Measurements from ENCODE around the gene OMP. TPM values are rescaled to one million over a fixed set of nuclear protein-coding genes. Genes with fewer than 3 reads are reported as not detected.

Gene OMP
- total and polyA plus RNA-seq, 2 donors (not counting 1 experiment from before 2014, with no cell fraction given), result not detected

GRCh38 chr11:77093987-77094840, 8.4 kb upstream of the OMP start:
- Histone ChIP-seq H3K79me2 (ENCODE audit: control insufficient read depth, insufficient read depth, low read length) (no peaks in the 10 kb centered on the region), H3K9me3 (ENCODE audit: control extremely low read depth in 1 of 3, control insufficient read depth in 2 of 3, insufficient read depth in 1 of 3, low read length in 2 of 3) (no peaks in the 10 kb centered on the region), H4K20me1 (ENCODE audit: control insufficient read depth, insufficient read depth, low read length, poor library complexity, severe bottlenecking) (no peaks in the 10 kb centered on the region), H3K9ac (ENCODE audit: low read length) (no peak overlapping the region), H3K27ac (ENCODE audit: low read length in 2 of 2) (no peak overlapping the region), H3K4me2 (replicated peaks; ENCODE audit: low read depth, low read length, poor library complexity, severe bottlenecking) (no peak overlapping the region), H2AFZ (ENCODE audit: insufficient read depth, low read depth, low read length, poor library complexity, severe bottlenecking) (no peak overlapping the region), H3K4me1 (ENCODE audit: control insufficient read depth in 2 of 2, insufficient read depth in 2 of 2, low read length in 2 of 2) (no peaks in the 10 kb centered on the region), H3K27me3 (replicated peaks in 1 of 4; ENCODE audit: control extremely low read depth in 1 of 4, control insufficient read depth in 3 of 4, insufficient read depth in 4 of 4, low read length in 3 of 4) (no peaks in the 10 kb centered on the region), H3K36me3 (replicated peaks in 1 of 2; ENCODE audit: control extremely low read depth in 1 of 2, control insufficient read depth in 1 of 2, extremely low read depth in 1 of 2, insufficient read depth in 2 of 2, low read length in 1 of 2) (no peaks in the 10 kb centered on the region), H3K4me3 (ENCODE audit: control extremely low read depth in 1 of 5, extremely low read depth in 1 of 5, insufficient read depth in 1 of 5, low read depth in 2 of 5, low read length in 4 of 5) (no peak overlapping the region)
- TF ChIP-seq CTCF (IDR thresholded peaks at IDR 0.05) (no peak), EZH2 (IDR thresholded peaks at IDR 0.05; ENCODE audit: borderline replicate concordance, insufficient read depth, low read depth, low read length, poor library complexity, severe bottlenecking) (no peak)
- 88% methylated on average over 3 of the region's 6 CpGs for WGBS (ENCODE audit: insufficient coverage)
- Mint-ChIP-seq H3K27me3 (no peaks in the 10 kb centered on the region), H3K9me3 (ENCODE audit: insufficient read depth) (no peaks in the 10 kb centered on the region), H3K4me3 (no peak overlapping the region), H3K4me1 (no peaks in the 10 kb centered on the region), H3K27ac (no peak overlapping the region)
- POLR2A ChIA-PET, result no interaction called here
- intact Hi-C loops (cut with micrococcal nuclease), result no loop called here
- CTCF ChIA-PET, result interaction anchor here (1.1 to 1.2 kb wide), 3 partner anchors 28 to 174 kb away, joined by 3 to 6 read pairs (median 3); partner anchors contain the start of gene CAPN5
- no peak for ATAC-seq (ENCODE audit: low read depth)
- no peak for DNase-seq

- Histone ChIP-seq H3K9ac (ENCODE audit: low read length) (no peak overlapping the region), H3K4me3 (ENCODE audit: control extremely low read depth in 1 of 5, extremely low read depth in 1 of 5, insufficient read depth in 1 of 5, low read depth in 2 of 5, low read length in 4 of 5) (no peak overlapping the region), H3K79me2 (ENCODE audit: control insufficient read depth, insufficient read depth, low read length) (no peaks in the 10 kb centered on the region), H2AFZ (ENCODE audit: insufficient read depth, low read depth, low read length, poor library complexity, severe bottlenecking) (no peak overlapping the region), H4K20me1 (ENCODE audit: control insufficient read depth, insufficient read depth, low read length, poor library complexity, severe bottlenecking) (no peaks in the 10 kb centered on the region), H3K4me1 (ENCODE audit: control insufficient read depth in 2 of 2, insufficient read depth in 2 of 2, low read length in 2 of 2) (no peaks in the 10 kb centered on the region), H3K27ac (ENCODE audit: low read length in 2 of 2) (no peak overlapping the region), H3K27me3 (replicated peaks in 1 of 4; ENCODE audit: control extremely low read depth in 1 of 4, control insufficient read depth in 3 of 4, insufficient read depth in 4 of 4, low read length in 3 of 4) (no peaks in the 10 kb centered on the region), H3K4me2 (replicated peaks; ENCODE audit: low read depth, low read length, poor library complexity, severe bottlenecking) (no peak overlapping the region), H3K9me3 (ENCODE audit: control extremely low read depth in 1 of 3, control insufficient read depth in 2 of 3, insufficient read depth in 1 of 3, low read length in 2 of 3) (no peaks in the 10 kb centered on the region), H3K36me3 (replicated peaks in 1 of 2; ENCODE audit: control extremely low read depth in 1 of 2, control insufficient read depth in 1 of 2, extremely low read depth in 1 of 2, insufficient read depth in 2 of 2, low read length in 1 of 2) (no peaks in the 10 kb centered on the region)
- 94% methylated on average over 5 of the region's 7 CpGs for WGBS (ENCODE audit: insufficient coverage)
- CTCF ChIA-PET, result interaction anchor here (0.9 to 1.2 kb wide), 3 partner anchors 29 to 50 kb away, joined by 3 to 6 read pairs (median 4); partner anchors contain the start of gene CAPN5
- no peaks in the 10 kb centered on the region for H3K4me1 Mint-ChIP-seq
- ATAC-seq (ENCODE audit: low read depth), result no peak
- H3K27ac Mint-ChIP-seq, result no peak overlapping the region
- H3K4me3 Mint-ChIP-seq, result no peak overlapping the region
- H3K27me3 Mint-ChIP-seq, result no peaks in the 10 kb centered on the region
- H3K9me3 Mint-ChIP-seq (ENCODE audit: insufficient read depth), result no peaks in the 10 kb centered on the region
- TF ChIP-seq CTCF (IDR thresholded peaks at IDR 0.05) (no peak), EZH2 (IDR thresholded peaks at IDR 0.05; ENCODE audit: borderline replicate concordance, insufficient read depth, low read depth, low read length, poor library complexity, severe bottlenecking) (no peak)
- intact Hi-C loops (cut with micrococcal nuclease), result no loop called here
- DNase-seq, result no peak
- POLR2A ChIA-PET, result no interaction called here
Observed at GRCh38 chr11:77094841-77095365, 7.7 kb upstream of the OMP start.
